Measurements from ENCODE around the gene BCL2L1.

- no peak for TF ChIP-seq CTCF (IDR thresholded peaks at IDR 0.05 in 2 of 3, conservative IDR thresholded peaks at IDR 0.05 in 1 of 3; ENCODE audit: borderline replicate concordance in 1 of 3, insufficient read depth in 1 of 3, low read depth in 2 of 3, low read length in 2 of 3)
- TF ChIP-seq SRF (IDR thresholded peaks at IDR 0.05; ENCODE audit: low read depth), result no peak
- TF ChIP-seq REST (IDR thresholded peaks at IDR 0.05; ENCODE audit: low read depth), result no peak
- no peak for TF ChIP-seq EZH2 (IDR thresholded peaks at IDR 0.05)
- no peak for TF ChIP-seq POLR2AphosphoS5 (IDR thresholded peaks at IDR 0.05; ENCODE audit: low read depth, low read length)
- no peak for TF ChIP-seq CBX3 (IDR thresholded peaks at IDR 0.05; ENCODE audit: low read depth)
- no peak for TF ChIP-seq SP1 (IDR thresholded peaks at IDR 0.05; ENCODE audit: low read depth)
- TF ChIP-seq ZNF274 (IDR thresholded peaks at IDR 0.05; ENCODE audit: low read depth, low read length), result no peak
- TF ChIP-seq SIN3A (IDR thresholded peaks at IDR 0.05; ENCODE audit: low read depth), result no peak
- TF ChIP-seq CEBPB (IDR thresholded peaks at IDR 0.05; ENCODE audit: low read depth), result no peak
- no peak for TF ChIP-seq MAX (IDR thresholded peaks at IDR 0.05)
- no peak for TF ChIP-seq JUND (IDR thresholded peaks at IDR 0.05)
These were observed 82.4 kb downstream of the BCL2L1 start for GRCh38 chr20:31640259-31640658.

Measured in HCT116 (cell line).